Sigmoid colon (tissue), 4 donors: ENCODE measurements around the gene ZNF606.
A peak's percentile ranks its signal among the peaks of the same experiment; 100 is the strongest.

ENCODE experiments used
- EP300 ChIP-seq, 4 donors: sonication (generic); formaldehyde crosslinking; IDR thresholded peaks; one replicate each; pipeline ENCODE4 v1.6.1; 2017; ENCODE audit warnings: antibody characterized with exemption in 4 of 4
- POLR2A ChIP-seq, 2 donors: fragments of 450-650 bp; IDR thresholded peaks; one replicate each; pipeline ENCODE4 v1.6.1; 2016; ENCODE audit warnings: antibody characterized with exemption in 2 of 2, mild to moderate bottlenecking in 2 of 2, moderate library complexity in 2 of 2
- POLR2AphosphoS5 ChIP-seq, 4 donors: sonication (generic); formaldehyde crosslinking; IDR thresholded peaks; one replicate each; pipeline ENCODE4 v1.6.1; 2017; ENCODE audit warnings: antibody characterized with exemption in 4 of 4
- TF ChIP-seq, protein P1 (sequence below), 4 experiments: fragments of 450-650 bp in 3 of 4; fragments of 200-600 bp in 1 of 4; IDR thresholded peaks; one replicate each; pipeline ENCODE4 v1.5.1; 2016 to 2019; ENCODE audit warnings: antibody characterized with exemption in 4 of 4, mild to moderate bottlenecking in 3 of 4, moderate library complexity in 2 of 4

DNA sequence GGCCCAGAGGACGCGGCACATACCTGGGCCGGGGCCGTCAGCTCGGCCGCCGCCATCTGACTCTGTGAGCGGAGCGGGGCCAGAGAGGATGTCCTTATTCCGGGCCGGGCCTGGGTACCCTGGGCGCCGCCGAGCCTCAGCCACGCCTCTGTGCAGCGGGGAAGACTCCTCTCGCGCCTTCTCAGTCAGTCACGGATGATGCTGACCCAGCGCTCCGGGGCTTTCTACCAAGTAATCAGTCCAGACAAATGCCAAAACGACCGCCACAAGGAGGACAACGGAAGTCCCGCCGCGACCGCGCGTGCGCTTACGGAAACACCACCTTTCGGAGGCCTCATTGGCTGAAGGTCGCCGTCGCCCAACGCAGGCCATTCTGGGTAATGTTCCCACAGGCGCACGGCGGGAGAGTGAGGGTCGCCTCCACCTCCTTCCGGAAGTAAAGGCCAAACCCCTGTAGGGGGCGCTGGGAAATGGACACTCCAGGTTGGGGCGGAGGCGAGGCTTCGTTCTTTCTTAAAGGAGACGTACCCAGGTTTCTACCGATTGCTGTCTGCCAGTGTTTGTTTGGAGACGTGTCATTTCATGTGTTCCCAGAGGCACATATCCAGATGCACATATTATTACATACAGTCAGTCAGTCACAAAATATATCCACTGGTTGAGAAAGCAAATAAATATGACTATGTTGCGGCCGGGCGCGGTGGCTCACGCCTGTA is 55.0 kb downstream of the ZNF606 start, which contains the start of gene ZNF256:
- TF ChIP-seq POLR2A (IDR thresholded peaks at IDR 0.05) (peak; percentile 19 to 27), EP300 (IDR thresholded peaks at IDR 0.05) (no peak), POLR2AphosphoS5 (IDR thresholded peaks at IDR 0.05) (peak; percentile 47 to 79 (median 72))
- TF ChIP-seq, protein P1, sequence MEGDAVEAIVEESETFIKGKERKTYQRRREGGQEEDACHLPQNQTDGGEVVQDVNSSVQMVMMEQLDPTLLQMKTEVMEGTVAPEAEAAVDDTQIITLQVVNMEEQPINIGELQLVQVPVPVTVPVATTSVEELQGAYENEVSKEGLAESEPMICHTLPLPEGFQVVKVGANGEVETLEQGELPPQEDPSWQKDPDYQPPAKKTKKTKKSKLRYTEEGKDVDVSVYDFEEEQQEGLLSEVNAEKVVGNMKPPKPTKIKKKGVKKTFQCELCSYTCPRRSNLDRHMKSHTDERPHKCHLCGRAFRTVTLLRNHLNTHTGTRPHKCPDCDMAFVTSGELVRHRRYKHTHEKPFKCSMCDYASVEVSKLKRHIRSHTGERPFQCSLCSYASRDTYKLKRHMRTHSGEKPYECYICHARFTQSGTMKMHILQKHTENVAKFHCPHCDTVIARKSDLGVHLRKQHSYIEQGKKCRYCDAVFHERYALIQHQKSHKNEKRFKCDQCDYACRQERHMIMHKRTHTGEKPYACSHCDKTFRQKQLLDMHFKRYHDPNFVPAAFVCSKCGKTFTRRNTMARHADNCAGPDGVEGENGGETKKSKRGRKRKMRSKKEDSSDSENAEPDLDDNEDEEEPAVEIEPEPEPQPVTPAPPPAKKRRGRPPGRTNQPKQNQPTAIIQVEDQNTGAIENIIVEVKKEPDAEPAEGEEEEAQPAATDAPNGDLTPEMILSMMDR (IDR thresholded peaks at IDR 0.05), result peak; percentile 51 to 67 (median 60)
